ENCODE measurements around the gene PLCD1. TPM values are rescaled to one million over a fixed set of nuclear protein-coding genes. Genes with fewer than 3 reads are reported as not detected.
A peak's percentile ranks its signal among the peaks of the same experiment; 100 is the strongest.

PLCD1 gene
- total and polyA plus RNA-seq, 2 experiments from 2014 or later = 16.0 to 24.4 TPM

DNA sequence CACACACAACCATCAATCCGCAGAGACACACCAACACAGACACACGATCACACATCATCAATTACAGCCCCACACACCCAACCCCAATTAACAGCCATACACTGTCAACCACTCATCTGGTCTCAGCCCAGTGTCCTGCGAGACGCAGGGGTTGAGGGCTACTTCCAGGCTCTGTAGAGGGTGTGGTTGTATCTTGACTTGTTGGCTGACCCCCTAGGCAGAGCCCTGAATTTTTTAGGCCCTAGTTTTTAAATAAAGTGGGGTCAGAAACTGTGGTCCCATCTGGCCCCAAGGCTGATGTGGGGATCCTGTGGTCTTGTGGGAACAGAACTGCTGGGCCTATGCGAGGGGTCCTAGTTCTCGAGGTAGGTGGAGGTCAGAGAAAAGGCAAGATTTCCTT lies 29.6 kb downstream of the PLCD1 start:
- TF ChIP-seq EZH2 (IDR thresholded peaks at IDR 0.05; ENCODE audit: low read depth, unreplicated experiment) = no peak
- TF ChIP-seq, protein P1, sequence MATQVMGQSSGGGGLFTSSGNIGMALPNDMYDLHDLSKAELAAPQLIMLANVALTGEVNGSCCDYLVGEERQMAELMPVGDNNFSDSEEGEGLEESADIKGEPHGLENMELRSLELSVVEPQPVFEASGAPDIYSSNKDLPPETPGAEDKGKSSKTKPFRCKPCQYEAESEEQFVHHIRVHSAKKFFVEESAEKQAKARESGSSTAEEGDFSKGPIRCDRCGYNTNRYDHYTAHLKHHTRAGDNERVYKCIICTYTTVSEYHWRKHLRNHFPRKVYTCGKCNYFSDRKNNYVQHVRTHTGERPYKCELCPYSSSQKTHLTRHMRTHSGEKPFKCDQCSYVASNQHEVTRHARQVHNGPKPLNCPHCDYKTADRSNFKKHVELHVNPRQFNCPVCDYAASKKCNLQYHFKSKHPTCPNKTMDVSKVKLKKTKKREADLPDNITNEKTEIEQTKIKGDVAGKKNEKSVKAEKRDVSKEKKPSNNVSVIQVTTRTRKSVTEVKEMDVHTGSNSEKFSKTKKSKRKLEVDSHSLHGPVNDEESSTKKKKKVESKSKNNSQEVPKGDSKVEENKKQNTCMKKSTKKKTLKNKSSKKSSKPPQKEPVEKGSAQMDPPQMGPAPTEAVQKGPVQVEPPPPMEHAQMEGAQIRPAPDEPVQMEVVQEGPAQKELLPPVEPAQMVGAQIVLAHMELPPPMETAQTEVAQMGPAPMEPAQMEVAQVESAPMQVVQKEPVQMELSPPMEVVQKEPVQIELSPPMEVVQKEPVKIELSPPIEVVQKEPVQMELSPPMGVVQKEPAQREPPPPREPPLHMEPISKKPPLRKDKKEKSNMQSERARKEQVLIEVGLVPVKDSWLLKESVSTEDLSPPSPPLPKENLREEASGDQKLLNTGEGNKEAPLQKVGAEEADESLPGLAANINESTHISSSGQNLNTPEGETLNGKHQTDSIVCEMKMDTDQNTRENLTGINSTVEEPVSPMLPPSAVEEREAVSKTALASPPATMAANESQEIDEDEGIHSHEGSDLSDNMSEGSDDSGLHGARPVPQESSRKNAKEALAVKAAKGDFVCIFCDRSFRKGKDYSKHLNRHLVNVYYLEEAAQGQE (IDR thresholded peaks at IDR 0.05; ENCODE audit: unreplicated experiment) = no peak
- no peak for TF ChIP-seq ZNF331 (CRISPR knock-in tag; IDR thresholded peaks at IDR 0.05; ENCODE audit: low read depth)
- no peak for TF ChIP-seq EZH2phosphoT487 (IDR thresholded peaks at IDR 0.05; ENCODE audit: unreplicated experiment)
- no peak for TF ChIP-seq NANOG (IDR thresholded peaks at IDR 0.05; ENCODE audit: borderline replicate concordance)
- TF ChIP-seq, protein P2, sequence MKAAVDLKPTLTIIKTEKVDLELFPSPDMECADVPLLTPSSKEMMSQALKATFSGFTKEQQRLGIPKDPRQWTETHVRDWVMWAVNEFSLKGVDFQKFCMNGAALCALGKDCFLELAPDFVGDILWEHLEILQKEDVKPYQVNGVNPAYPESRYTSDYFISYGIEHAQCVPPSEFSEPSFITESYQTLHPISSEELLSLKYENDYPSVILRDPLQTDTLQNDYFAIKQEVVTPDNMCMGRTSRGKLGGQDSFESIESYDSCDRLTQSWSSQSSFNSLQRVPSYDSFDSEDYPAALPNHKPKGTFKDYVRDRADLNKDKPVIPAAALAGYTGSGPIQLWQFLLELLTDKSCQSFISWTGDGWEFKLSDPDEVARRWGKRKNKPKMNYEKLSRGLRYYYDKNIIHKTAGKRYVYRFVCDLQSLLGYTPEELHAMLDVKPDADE (IDR thresholded peaks at IDR 0.05) = no peak
- TF ChIP-seq JUNB (IDR thresholded peaks at IDR 0.05; ENCODE audit: unreplicated experiment) = no peak
- TF ChIP-seq STAT1 (IDR thresholded peaks at IDR 0.05; ENCODE audit: unreplicated experiment) = no peak
- TF ChIP-seq ZNF114 (CRISPR knock-in tag; IDR thresholded peaks at IDR 0.05) = no peak
- TF ChIP-seq, protein P3, sequence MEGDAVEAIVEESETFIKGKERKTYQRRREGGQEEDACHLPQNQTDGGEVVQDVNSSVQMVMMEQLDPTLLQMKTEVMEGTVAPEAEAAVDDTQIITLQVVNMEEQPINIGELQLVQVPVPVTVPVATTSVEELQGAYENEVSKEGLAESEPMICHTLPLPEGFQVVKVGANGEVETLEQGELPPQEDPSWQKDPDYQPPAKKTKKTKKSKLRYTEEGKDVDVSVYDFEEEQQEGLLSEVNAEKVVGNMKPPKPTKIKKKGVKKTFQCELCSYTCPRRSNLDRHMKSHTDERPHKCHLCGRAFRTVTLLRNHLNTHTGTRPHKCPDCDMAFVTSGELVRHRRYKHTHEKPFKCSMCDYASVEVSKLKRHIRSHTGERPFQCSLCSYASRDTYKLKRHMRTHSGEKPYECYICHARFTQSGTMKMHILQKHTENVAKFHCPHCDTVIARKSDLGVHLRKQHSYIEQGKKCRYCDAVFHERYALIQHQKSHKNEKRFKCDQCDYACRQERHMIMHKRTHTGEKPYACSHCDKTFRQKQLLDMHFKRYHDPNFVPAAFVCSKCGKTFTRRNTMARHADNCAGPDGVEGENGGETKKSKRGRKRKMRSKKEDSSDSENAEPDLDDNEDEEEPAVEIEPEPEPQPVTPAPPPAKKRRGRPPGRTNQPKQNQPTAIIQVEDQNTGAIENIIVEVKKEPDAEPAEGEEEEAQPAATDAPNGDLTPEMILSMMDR (conservative IDR thresholded peaks at IDR 0.05; ENCODE audit: low read depth in 2 of 2) = no peak
- TF ChIP-seq, protein P4, sequence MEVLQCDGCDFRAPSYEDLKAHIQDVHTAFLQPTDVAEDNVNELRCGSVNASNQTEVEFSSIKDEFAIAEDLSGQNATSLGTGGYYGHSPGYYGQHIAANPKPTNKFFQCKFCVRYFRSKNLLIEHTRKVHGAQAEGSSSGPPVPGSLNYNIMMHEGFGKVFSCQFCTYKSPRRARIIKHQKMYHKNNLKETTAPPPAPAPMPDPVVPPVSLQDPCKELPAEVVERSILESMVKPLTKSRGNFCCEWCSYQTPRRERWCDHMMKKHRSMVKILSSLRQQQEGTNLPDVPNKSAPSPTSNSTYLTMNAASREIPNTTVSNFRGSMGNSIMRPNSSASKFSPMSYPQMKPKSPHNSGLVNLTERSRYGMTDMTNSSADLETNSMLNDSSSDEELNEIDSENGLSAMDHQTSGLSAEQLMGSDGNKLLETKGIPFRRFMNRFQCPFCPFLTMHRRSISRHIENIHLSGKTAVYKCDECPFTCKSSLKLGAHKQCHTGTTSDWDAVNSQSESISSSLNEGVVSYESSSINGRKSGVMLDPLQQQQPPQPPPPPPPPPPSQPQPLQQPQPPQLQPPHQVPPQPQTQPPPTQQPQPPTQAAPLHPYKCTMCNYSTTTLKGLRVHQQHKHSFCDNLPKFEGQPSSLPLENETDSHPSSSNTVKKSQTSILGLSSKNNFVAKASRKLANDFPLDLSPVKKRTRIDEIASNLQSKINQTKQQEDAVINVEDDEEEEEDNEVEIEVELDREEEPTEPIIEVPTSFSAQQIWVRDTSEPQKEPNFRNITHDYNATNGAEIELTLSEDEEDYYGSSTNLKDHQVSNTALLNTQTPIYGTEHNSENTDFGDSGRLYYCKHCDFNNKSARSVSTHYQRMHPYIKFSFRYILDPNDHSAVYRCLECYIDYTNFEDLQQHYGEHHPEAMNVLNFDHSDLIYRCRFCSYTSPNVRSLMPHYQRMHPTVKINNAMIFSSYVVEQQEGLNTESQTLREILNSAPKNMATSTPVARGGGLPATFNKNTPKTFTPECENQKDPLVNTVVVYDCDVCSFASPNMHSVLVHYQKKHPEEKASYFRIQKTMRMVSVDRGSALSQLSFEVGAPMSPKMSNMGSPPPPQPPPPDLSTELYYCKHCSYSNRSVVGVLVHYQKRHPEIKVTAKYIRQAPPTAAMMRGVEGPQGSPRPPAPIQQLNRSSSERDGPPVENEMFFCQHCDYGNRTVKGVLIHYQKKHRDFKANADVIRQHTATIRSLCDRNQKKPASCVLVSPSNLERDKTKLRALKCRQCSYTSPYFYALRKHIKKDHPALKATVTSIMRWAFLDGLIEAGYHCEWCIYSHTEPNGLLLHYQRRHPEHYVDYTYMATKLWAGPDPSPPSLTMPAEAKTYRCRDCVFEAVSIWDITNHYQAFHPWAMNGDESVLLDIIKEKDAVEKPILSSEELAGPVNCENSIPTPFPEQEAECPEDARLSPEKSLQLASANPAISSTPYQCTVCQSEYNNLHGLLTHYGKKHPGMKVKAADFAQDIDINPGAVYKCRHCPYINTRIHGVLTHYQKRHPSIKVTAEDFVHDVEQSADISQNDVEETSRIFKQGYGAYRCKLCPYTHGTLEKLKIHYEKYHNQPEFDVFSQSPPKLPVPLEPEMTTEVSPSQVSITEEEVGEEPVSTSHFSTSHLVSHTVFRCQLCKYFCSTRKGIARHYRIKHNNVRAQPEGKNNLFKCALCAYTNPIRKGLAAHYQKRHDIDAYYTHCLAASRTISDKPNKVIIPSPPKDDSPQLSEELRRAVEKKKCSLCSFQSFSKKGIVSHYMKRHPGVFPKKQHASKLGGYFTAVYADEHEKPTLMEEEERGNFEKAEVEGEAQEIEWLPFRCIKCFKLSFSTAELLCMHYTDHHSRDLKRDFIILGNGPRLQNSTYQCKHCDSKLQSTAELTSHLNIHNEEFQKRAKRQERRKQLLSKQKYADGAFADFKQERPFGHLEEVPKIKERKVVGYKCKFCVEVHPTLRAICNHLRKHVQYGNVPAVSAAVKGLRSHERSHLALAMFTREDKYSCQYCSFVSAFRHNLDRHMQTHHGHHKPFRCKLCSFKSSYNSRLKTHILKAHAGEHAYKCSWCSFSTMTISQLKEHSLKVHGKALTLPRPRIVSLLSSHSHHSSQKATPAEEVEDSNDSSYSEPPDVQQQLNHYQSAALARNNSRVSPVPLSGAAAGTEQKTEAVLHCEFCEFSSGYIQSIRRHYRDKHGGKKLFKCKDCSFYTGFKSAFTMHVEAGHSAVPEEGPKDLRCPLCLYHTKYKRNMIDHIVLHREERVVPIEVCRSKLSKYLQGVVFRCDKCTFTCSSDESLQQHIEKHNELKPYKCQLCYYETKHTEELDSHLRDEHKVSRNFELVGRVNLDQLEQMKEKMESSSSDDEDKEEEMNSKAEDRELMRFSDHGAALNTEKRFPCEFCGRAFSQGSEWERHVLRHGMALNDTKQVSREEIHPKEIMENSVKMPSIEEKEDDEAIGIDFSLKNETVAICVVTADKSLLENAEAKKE (CRISPR knock-in tag; IDR thresholded peaks at IDR 0.05) = no peak
- no peak for TF ChIP-seq CREB1 (CRISPR knock-in tag; IDR thresholded peaks at IDR 0.05; ENCODE audit: low read depth)
- TF ChIP-seq POLR2AphosphoS5 (IDR thresholded peaks at IDR 0.05; ENCODE audit: low read depth) = no peak
- Histone ChIP-seq H3K4me1 (ENCODE audit: insufficient read depth) (peaks cover 9% of the 10 kb centered on the region), H3K27ac (ENCODE audit: low read depth) (no peak overlapping the region), H3K79me2 (replicated peaks; ENCODE audit: insufficient read depth) (no peaks in the 10 kb centered on the region), H3K4me3 (no peak overlapping the region; the same call in 1 of the 2 replicates), H3K9me2 (ENCODE audit: insufficient read depth) (no peaks in the 10 kb centered on the region), H3K36me3 (ENCODE audit: insufficient read depth) (no peaks in the 10 kb centered on the region), H4K20me1 (replicated peaks; ENCODE audit: insufficient read depth) (no peaks in the 10 kb centered on the region), H3K27me3 (ENCODE audit: insufficient read depth) (no peaks in the 10 kb centered on the region; the same call in 1 of the 2 replicates), H3F3A (replicated peaks; ENCODE audit: low read depth) (no peaks in the 10 kb centered on the region), H2AFZ (no peak overlapping the region), H3K4me2 (no peak overlapping the region)
- Mint-ChIP-seq H3K4me3 (peak overlapping the region; percentile 70; the same call in 1 of the 3 replicates), H3K27me3 (ENCODE audit: insufficient read depth, low read depth, poor library complexity) (peaks cover 11% of the 10 kb centered on the region), H3K36me3 (ENCODE audit: low read depth) (peaks cover 3% of the 10 kb centered on the region; the same call in 1 of the 3 replicates), H3K4me1 (peaks cover 17% of the 10 kb centered on the region), H3K9me3 (no peaks in the 10 kb centered on the region), H3K27ac (no peak overlapping the region)
- DNase-seq (ENCODE audit: low spot score) (no peak), ATAC-seq (no peak)
